ENCODE data around the gene SLC22A14. TPM values are rescaled to one million over a fixed set of nuclear protein-coding genes. Genes with fewer than 3 reads are reported as not detected.
A peak's percentile ranks its signal among the peaks of the same experiment; 100 is the strongest.
"Not testable (repeated sequence)": the region's sequence is repeated elsewhere in the genome, so short reads cannot be mapped to it uniquely, and the experiment has no call there.

The SLC22A14 gene, protein sequence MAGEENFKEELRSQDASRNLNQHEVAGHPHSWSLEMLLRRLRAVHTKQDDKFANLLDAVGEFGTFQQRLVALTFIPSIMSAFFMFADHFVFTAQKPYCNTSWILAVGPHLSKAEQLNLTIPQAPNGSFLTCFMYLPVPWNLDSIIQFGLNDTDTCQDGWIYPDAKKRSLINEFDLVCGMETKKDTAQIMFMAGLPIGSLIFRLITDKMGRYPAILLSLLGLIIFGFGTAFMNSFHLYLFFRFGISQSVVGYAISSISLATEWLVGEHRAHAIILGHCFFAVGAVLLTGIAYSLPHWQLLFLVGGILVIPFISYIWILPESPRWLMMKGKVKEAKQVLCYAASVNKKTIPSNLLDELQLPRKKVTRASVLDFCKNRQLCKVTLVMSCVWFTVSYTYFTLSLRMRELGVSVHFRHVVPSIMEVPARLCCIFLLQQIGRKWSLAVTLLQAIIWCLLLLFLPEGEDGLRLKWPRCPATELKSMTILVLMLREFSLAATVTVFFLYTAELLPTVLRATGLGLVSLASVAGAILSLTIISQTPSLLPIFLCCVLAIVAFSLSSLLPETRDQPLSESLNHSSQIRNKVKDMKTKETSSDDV
- 1 to 10 TPM in 1 of 6 donors, under 1 TPM in 1, not detected in 4; 0.30 to 1.6 TPM for total RNA-seq

- ATAC-seq (ENCODE audit: low FRiP score in 2 of 2) (no peak), DNase-seq (peak in 1 of 2 donors; percentile 22)
- Histone ChIP-seq H3K4me1 (no peaks in the 10 kb centered on the region), H3K9me3 (no peaks in the 10 kb centered on the region), H3K27ac (no peak within 1 kb of the TSS), H3K27me3 (no peaks in the 10 kb centered on the region), H3K4me3 (no peak within 1 kb of the TSS), H3K36me3 (no peaks in the 10 kb centered on the region)
- no peak for TF ChIP-seq EP300 (IDR thresholded peaks at IDR 0.05)
- TF ChIP-seq CTCF (IDR thresholded peaks at IDR 0.05): no peak
- no peak for TF ChIP-seq POLR2AphosphoS5 (IDR thresholded peaks at IDR 0.05)
- TF ChIP-seq POLR2A (IDR thresholded peaks at IDR 0.05): no peak
- 92 to 93% methylated on average over 11 to 14 of the region's 14 CpGs for WGBS, 2 donors
Observed at GRCh38 chr3:38281895-38282686, at the start of gene SLC22A14. Gene SLC22A14, plus strand, starts transcription at chr3:38282294. Its CDS starts 23,733 bp downstream, at chr3:38306027.

- Histone ChIP-seq H3K4me3 (no peak overlapping the region), H3K27me3 (no peaks in the 10 kb centered on the region), H3K36me3 (peaks cover 0 to 40% (median 5%) of the 10 kb centered on the region in 4 donors), H3K4me1 (peaks cover 0 to 15% (median 0%) of the 10 kb centered on the region in 4 donors), H3K9me3 (peaks cover 0 to 4% (median 1%) of the 10 kb centered on the region in 4 donors), H3K27ac (no peak overlapping the region)
- DNase-seq (no peak), ATAC-seq (ENCODE audit: low FRiP score in 2 of 2) (no peak)
- TF ChIP-seq EP300 (IDR thresholded peaks at IDR 0.05): no peak
- TF ChIP-seq CTCF (IDR thresholded peaks at IDR 0.05): no peak
- no peak for TF ChIP-seq POLR2AphosphoS5 (IDR thresholded peaks at IDR 0.05)
- TF ChIP-seq POLR2A (IDR thresholded peaks at IDR 0.05): no peak
- 73 to 81% methylated on average over 2 of the region's 2 CpGs for WGBS, 2 donors
Observed at GRCh38 chr3:38232701-38233100, 49.4 kb upstream of the SLC22A14 start.

- H3K9me3 ChIP-seq: peaks cover 0 to 9% (median 5%) of the 10 kb centered on the region in 4 donors
- H3K27ac ChIP-seq: no peak overlapping the region
- no peaks in the 10 kb centered on the region for H3K27me3 ChIP-seq
- H3K36me3 ChIP-seq: peaks cover 6 to 54% (median 8%) of the 10 kb centered on the region in 4 donors
- DNase-seq (no peak), ATAC-seq (ENCODE audit: low FRiP score in 2 of 2) (no peak)
- no peaks in the 10 kb centered on the region for H3K4me1 ChIP-seq
- TF ChIP-seq EP300 (IDR thresholded peaks at IDR 0.05): no peak
- TF ChIP-seq CTCF (IDR thresholded peaks at IDR 0.05): no peak
- no peak for TF ChIP-seq POLR2A (IDR thresholded peaks at IDR 0.05)
- no peak for TF ChIP-seq POLR2AphosphoS5 (IDR thresholded peaks at IDR 0.05)
- H3K4me3 ChIP-seq: no peak overlapping the region
Observed at GRCh38 chr3:38235466-38235865, 46.6 kb upstream of the SLC22A14 start.

DNA sequence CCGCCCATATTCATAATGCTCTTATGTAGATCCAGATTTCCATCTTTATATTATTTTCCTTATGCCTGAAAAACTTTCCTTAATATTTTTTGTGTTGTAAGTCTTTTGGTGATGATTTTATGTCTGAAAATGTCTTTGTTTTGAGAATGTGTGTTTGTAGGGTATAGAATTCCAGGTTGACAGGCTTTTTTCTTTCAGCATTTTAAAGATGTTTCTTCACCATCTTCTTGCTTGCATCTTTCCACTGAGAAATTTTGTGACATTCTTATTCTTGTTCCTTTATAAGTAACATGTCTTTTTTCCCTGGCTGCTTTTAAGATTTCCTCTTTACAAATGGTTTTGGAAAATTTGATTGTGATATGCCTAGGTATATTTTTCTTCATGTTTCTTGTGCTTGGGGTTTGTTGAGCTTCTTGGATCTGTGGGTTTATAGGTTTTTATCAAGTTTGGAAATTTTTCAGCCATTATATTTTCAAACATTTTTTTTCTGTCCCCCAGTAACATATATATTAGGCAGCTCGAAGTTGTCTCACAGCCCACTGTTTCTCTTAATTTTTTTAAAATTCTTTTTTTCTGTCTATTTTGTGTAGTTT lies 43.6 kb upstream of the SLC22A14 start:
- no peak overlapping the region for H3K27ac ChIP-seq
- no peaks in the 10 kb centered on the region for H3K27me3 ChIP-seq
- H3K4me1 ChIP-seq: no peaks in the 10 kb centered on the region
- no peak for DNase-seq
- peaks cover 6 to 52% (median 10%) of the 10 kb centered on the region in 4 donors for H3K36me3 ChIP-seq
- H3K9me3 ChIP-seq: peaks cover 0 to 9% (median 5%) of the 10 kb centered on the region in 4 donors
- no peak for TF ChIP-seq CTCF (IDR thresholded peaks at IDR 0.05)
- TF ChIP-seq POLR2AphosphoS5 (IDR thresholded peaks at IDR 0.05): no peak
- TF ChIP-seq POLR2A (IDR thresholded peaks at IDR 0.05): no peak
- TF ChIP-seq EP300 (IDR thresholded peaks at IDR 0.05): no peak
- ATAC-seq (ENCODE audit: low FRiP score in 2 of 2): no peak
- WGBS, 2 donors: 100% methylated on average over 2 of the region's 2 CpGs
- no peak overlapping the region for H3K4me3 ChIP-seq

GRCh38 chr3:38242812-38243211 lies 39.3 kb upstream of the SLC22A14 start:
- not testable (repeated sequence) for DNase-seq

More at GRCh38 chr3:38242812-38243211, 39.3 kb upstream of the SLC22A14 start:
- peaks cover 3 to 58% (median 16%) of the 10 kb centered on the region in 4 donors for H3K36me3 ChIP-seq
- WGBS, 2 donors: 99% methylated on average over 4 of the region's 4 CpGs
- H3K9me3 ChIP-seq; H3K4me3 ChIP-seq; H3K27ac ChIP-seq; H3K4me1 ChIP-seq; H3K27me3 ChIP-seq; ATAC-seq (ENCODE audit: low FRiP score in 2 of 2): not testable (repeated sequence)
